Measurements from ENCODE around the gene RFXAP.
"Not testable (repeated sequence)": the region's sequence is repeated elsewhere in the genome, so short reads cannot be mapped to it uniquely, and the experiment has no call there.

Gene RFXAP

GRCh38 chr13:36776175-36776574 is 42.8 kb upstream of the RFXAP start:
- no peaks in the 10 kb centered on the region for H3K36me3 ChIP-seq
- H3K27ac ChIP-seq: no peak overlapping the region
- no peaks in the 10 kb centered on the region for H3K9me3 ChIP-seq (ENCODE audit: severe bottlenecking)
- H3K27me3 ChIP-seq (ENCODE audit: insufficient read depth, low read depth, severe bottlenecking): no peaks in the 10 kb centered on the region
- no peak for DNase-seq
- TF ChIP-seq CTCF (IDR thresholded peaks at IDR 0.05; ENCODE audit: low read depth, low read length): no peak
- H3K4me3 ChIP-seq (ENCODE audit: low read depth, low read length): no peak overlapping the region

GRCh38 chr13:36778083-36778671 is 40.8 kb upstream of the RFXAP start:
- no peak overlapping the region for H3K27ac ChIP-seq
- no peaks in the 10 kb centered on the region for H3K9me3 ChIP-seq (ENCODE audit: severe bottlenecking)
- DNase-seq: no peak
- no peak overlapping the region for H3K4me3 ChIP-seq (ENCODE audit: low read depth, low read length)
- H3K27me3 ChIP-seq (ENCODE audit: insufficient read depth, low read depth, severe bottlenecking): no peaks in the 10 kb centered on the region
- no peaks in the 10 kb centered on the region for H3K36me3 ChIP-seq
- TF ChIP-seq CTCF (IDR thresholded peaks at IDR 0.05; ENCODE audit: low read depth, low read length): no peak

GRCh38 chr13:36783890-36784289 is 35.1 kb upstream of the RFXAP start:
- H3K4me3 ChIP-seq (ENCODE audit: low read depth, low read length): no peak overlapping the region
- TF ChIP-seq CTCF (IDR thresholded peaks at IDR 0.05; ENCODE audit: low read depth, low read length): no peak
- H3K27ac ChIP-seq: no peak overlapping the region
- DNase-seq: no peak
- no peaks in the 10 kb centered on the region for H3K27me3 ChIP-seq (ENCODE audit: insufficient read depth, low read depth, severe bottlenecking)
- H3K36me3 ChIP-seq: no peaks in the 10 kb centered on the region
- H3K9me3 ChIP-seq (ENCODE audit: severe bottlenecking): no peaks in the 10 kb centered on the region

GRCh38 chr13:36786175-36786574 is 32.8 kb upstream of the RFXAP start:
- not testable (repeated sequence) for DNase-seq; H3K4me3 ChIP-seq (ENCODE audit: low read depth, low read length); H3K27me3 ChIP-seq (ENCODE audit: insufficient read depth, low read depth, severe bottlenecking); H3K27ac ChIP-seq; H3K9me3 ChIP-seq (ENCODE audit: severe bottlenecking); H3K36me3 ChIP-seq

GRCh38 chr13:36787181-36787580 is 31.8 kb upstream of the RFXAP start:
- Histone ChIP-seq H3K27ac (no peak overlapping the region), H3K36me3 (no peaks in the 10 kb centered on the region), H3K27me3 (ENCODE audit: insufficient read depth, low read depth, severe bottlenecking) (no peaks in the 10 kb centered on the region), H3K9me3 (ENCODE audit: severe bottlenecking) (no peaks in the 10 kb centered on the region), H3K4me3 (ENCODE audit: low read depth, low read length) (no peak overlapping the region)
- no peak for TF ChIP-seq CTCF (IDR thresholded peaks at IDR 0.05; ENCODE audit: low read depth, low read length)
- DNase-seq: no peak

GRCh38 chr13:36788276-36788675 is 30.7 kb upstream of the RFXAP start:
- TF ChIP-seq CTCF (IDR thresholded peaks at IDR 0.05; ENCODE audit: low read depth, low read length): no peak
- Histone ChIP-seq H3K36me3 (no peaks in the 10 kb centered on the region), H3K4me3 (ENCODE audit: low read depth, low read length) (no peak overlapping the region), H3K27ac (no peak overlapping the region), H3K27me3 (ENCODE audit: insufficient read depth, low read depth, severe bottlenecking) (no peaks in the 10 kb centered on the region), H3K9me3 (ENCODE audit: severe bottlenecking) (no peaks in the 10 kb centered on the region)
- no peak for DNase-seq
